AG09309 (cell line): ENCODE measurements around the gene CALCR.

Experiments used
- DNase-seq: peaks from one replicate; pipeline ENCODE4 v3.0.0-alpha.2; 2010; ENCODE audit warnings: low read depth
- H3K4me3 ChIP-seq: 2 replicates; pipeline ENCODE4 v1.5.1; 2011; ENCODE audit warnings: mild to moderate bottlenecking, low read depth, low read length, moderate library complexity; ENCODE audit not compliant: control insufficient read depth
- TF ChIP-seq, protein P1 (sequence below): IDR thresholded peaks from 2 replicates; pipeline ENCODE4 v1.5.1; 2011; ENCODE audit warnings: mild to moderate bottlenecking, low read depth, low read length, inconsistent platforms; ENCODE audit not compliant: insufficient read depth, control insufficient read depth; ENCODE audit errors: missing control alignments

Gene CALCR

DNA sequence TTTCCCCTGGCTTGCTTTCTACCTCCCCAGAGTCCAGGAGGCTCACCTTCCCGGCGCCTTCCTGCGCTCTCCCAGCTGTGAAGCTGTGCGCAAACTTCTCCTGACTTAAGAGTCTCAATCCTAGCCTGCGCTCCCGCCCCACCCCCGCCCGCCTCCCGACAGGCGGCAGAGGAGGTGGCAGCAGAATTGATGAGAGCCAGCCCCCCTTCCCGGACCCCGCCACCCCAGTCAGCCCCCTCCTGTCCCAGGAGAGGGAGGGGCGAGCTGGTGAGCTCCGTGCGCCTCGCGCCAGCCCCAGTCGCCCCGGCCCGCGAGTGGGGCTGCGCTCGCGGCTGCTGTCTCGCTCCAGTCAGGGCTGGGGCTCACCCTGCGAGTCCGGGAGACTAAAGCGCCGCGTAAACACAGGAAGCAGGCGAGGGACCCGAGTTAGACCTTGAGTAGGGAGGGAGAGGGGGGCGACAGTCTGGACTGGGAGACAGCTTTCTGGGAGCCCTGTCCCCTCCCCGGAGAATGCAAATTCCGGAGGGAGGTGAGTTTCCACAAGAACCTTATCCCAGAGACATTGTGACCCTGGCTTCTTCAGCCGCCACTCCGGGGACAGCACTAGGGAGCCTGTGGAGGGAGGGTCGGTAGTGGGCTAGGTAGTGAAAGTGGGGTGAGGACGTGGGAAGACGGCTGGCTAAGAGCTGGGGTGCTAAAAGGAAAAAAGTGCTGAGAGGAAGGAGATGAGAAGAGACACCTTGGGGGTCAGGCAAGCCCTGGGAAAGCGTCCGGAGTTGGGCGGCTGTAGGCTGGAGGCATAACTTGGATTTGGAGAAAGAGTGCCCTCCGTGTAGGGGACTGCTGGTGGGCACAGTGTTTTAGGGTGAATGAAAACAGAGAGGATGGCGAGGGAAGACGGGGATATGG, at the start of gene CALCR:
Gene CALCR (minus strand): TSS at position 79 of the 909 bp plus-strand sequence. CDS start 87,743 bp downstream, outside the sequence.
- DNase-seq, result no peak
- no peak within 1 kb of the TSS for H3K4me3 ChIP-seq
- TF ChIP-seq, protein P1, sequence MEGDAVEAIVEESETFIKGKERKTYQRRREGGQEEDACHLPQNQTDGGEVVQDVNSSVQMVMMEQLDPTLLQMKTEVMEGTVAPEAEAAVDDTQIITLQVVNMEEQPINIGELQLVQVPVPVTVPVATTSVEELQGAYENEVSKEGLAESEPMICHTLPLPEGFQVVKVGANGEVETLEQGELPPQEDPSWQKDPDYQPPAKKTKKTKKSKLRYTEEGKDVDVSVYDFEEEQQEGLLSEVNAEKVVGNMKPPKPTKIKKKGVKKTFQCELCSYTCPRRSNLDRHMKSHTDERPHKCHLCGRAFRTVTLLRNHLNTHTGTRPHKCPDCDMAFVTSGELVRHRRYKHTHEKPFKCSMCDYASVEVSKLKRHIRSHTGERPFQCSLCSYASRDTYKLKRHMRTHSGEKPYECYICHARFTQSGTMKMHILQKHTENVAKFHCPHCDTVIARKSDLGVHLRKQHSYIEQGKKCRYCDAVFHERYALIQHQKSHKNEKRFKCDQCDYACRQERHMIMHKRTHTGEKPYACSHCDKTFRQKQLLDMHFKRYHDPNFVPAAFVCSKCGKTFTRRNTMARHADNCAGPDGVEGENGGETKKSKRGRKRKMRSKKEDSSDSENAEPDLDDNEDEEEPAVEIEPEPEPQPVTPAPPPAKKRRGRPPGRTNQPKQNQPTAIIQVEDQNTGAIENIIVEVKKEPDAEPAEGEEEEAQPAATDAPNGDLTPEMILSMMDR, result no peak

DNA sequence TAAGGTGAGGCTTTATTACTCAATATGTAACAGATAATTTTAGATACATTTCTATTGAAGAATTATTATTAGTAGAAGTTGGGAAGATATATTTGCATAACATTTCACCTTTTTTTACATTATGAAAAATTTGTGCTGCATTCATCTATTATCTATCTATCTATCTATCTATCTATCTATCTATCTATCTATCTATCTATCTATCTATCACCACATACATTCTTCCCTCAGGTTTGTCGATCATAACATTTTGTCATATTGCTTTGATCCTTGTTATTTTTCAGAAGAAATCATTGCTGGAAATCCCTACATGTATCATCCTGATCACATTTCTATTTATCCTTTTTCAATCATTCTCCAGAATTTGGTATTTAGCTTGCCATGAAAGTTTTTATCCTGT, 49.3 kb upstream of the CALCR start:
- TF ChIP-seq, protein P1, result no peak
- H3K4me3 ChIP-seq, result no peak overlapping the region
- no peak for DNase-seq

- H3K4me3 ChIP-seq, result no peak overlapping the region
- TF ChIP-seq, protein P1, result peak; percentile 58
- no peak for DNase-seq
These were observed 47.8 kb upstream of the CALCR start for GRCh38 chr7:93622036-93623033.

DNA sequence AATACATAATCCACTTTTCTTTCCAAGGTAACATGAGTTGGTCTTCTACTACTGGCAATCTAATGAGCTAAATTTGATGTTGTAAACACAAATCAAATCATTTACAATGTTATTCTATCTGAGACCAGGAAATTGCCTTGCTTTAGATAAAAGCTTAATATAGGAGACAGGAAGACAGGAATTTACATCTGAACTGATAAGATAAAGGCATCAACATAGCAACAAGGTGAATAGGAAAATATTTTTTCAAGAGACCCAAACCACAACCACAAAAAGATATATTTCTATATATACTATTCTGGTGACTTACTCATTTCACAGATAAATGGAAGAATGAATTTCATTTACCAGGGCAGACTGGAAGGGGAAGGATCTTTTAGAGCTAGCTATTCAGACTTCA, 46.3 kb upstream of the CALCR start:
- DNase-seq, result no peak
- TF ChIP-seq, protein P1, result no peak
- no peak overlapping the region for H3K4me3 ChIP-seq

GRCh38 chr7:93620057-93620456, 45.5 kb upstream of the CALCR start:
- H3K4me3 ChIP-seq, result no peak overlapping the region
- no peak for DNase-seq
- TF ChIP-seq, protein P1, result no peak

DNA sequence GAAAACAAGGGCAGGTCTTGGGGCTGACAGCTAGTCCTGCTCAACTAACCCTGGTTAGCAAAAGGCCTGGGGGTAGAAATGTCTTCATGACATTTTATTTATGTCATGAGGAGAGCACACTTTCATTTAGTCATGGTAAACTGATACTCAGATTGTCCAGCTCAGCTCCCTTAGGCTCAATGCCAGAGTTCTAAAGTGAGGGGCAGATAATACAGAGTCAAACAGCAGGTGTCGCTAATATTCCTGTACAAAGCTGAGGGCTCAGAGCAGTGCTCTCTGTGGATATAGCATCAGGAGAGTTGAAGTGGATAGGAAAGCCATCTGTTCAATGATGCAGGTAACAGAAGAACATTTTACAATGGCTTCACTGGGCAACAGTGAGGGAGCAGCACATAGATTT, 26.8 kb upstream of the CALCR start:
- TF ChIP-seq, protein P1, result no peak
- no peak overlapping the region for H3K4me3 ChIP-seq
- DNase-seq, result no peak
